SK-N-SH (cell line): Measurements from ENCODE around the gene GAB2. TPM values are rescaled to one million over a fixed set of nuclear protein-coding genes. Genes with fewer than 3 reads are reported as not detected.

Experiments used
- CTCF ChIA-PET: fragments of 300-600, 350-600 bp; formaldehyde crosslinking; extraction: SDS; loops from one replicate; lab custom pipeline; 2021; lab: Yijun Ruan, JAX
- POLR2A ChIA-PET: fragments of 350-600 bp; sonication (Branson Sonifier 250); formaldehyde crosslinking; extraction: SDS; loops from one replicate; lab custom pipeline; 2020; ENCODE audit warnings: antibody characterized with exemption, inconsistent platforms; lab: Yijun Ruan, JAX
- DNase-seq: peaks from one replicate; pipeline ENCODE4 v3.0.0; 2012
- H2AFZ ChIP-seq: fragments of 200-600 bp; sonication (generic); 2 replicates; pipeline ENCODE4 v1.8.1; 2016; ENCODE audit warnings: antibody characterized with exemption, mild to moderate bottlenecking, low read depth
- H3F3A ChIP-seq: fragments of 200-600 bp; sonication (generic); replicated peaks from 2 replicates; pipeline ENCODE3; 2016; ENCODE audit warnings: antibody characterized with exemption, mild to moderate bottlenecking; ENCODE audit not compliant: insufficient read depth
- H3K27ac ChIP-seq, 2 experiments: fragments of 200-500 bp in 1 of 2; fragments of 200-600 bp in 1 of 2; sonication (Bioruptor generic) in 1 of 2; sonication (generic), shearing (Covaris generic) in 1 of 2; 2 replicates each; pipeline versions ENCODE4 v1.5.1 to v1.6.1; 2014 to 2016; ENCODE audit warnings: low read depth in 2 of 2, inconsistent platforms in 1 of 2, low read length in 1 of 2, mild to moderate bottlenecking in 1 of 2, mixed read lengths in 1 of 2
- H3K27me3 ChIP-seq: fragments of 200-600 bp; sonication (generic), shearing (Covaris generic); 2 replicates; pipeline ENCODE4 v1.6.1; 2016; ENCODE audit warnings: mixed run types; ENCODE audit not compliant: insufficient read depth
- H3K36me3 ChIP-seq, 2 experiments: fragments of 200-500 bp in 1 of 2; fragments of 200-600 bp in 1 of 2; sonication (Bioruptor generic) in 1 of 2; sonication (generic) in 1 of 2; replicated peaks in 1 of 2; 2 replicates each; pipeline versions ENCODE3 to v1.5.1; 2014 to 2016; ENCODE audit warnings: low read length in 1 of 2, mild to moderate bottlenecking in 1 of 2; ENCODE audit not compliant: insufficient read depth in 2 of 2, control insufficient read depth in 1 of 2
- H3K4me1 ChIP-seq, 2 experiments: fragments of 200-500 bp in 1 of 2; fragments of 200-600 bp in 1 of 2; sonication (Bioruptor generic) in 1 of 2; sonication (generic), shearing (Covaris generic) in 1 of 2; 2 replicates each; pipeline versions ENCODE4 v1.5.1 to v1.6.1; 2014 to 2016; ENCODE audit warnings: low read depth in 1 of 2, low read length in 1 of 2, mixed run types in 1 of 2; ENCODE audit not compliant: insufficient read depth in 2 of 2, control insufficient read depth in 1 of 2
- H3K4me2 ChIP-seq: fragments of 200-600 bp; sonication (generic), shearing (Covaris generic); 2 replicates; pipeline ENCODE4 v1.6.1; 2017; ENCODE audit warnings: mixed run types
- H3K4me3 ChIP-seq, 2 experiments: fragments of 200-500 bp in 1 of 2; fragments of 200-600 bp in 1 of 2; sonication (Bioruptor generic) in 1 of 2; sonication (generic), shearing (Covaris generic) in 1 of 2; 2 replicates each; pipeline versions ENCODE4 v1.5.1 to v1.8.1; 2014 to 2016; ENCODE audit warnings: low read depth in 2 of 2, inconsistent platforms in 1 of 2, low read length in 1 of 2, mild to moderate bottlenecking in 1 of 2, mixed read lengths in 1 of 2, moderate library complexity in 1 of 2
- H3K79me2 ChIP-seq: fragments of 200-600 bp; sonication (generic); 2 replicates; pipeline ENCODE4 v1.8.1; 2017; ENCODE audit warnings: mild to moderate bottlenecking; ENCODE audit not compliant: insufficient read depth
- H3K9ac ChIP-seq: fragments of 200-600 bp; sonication (generic); 2 replicates; pipeline ENCODE4 v1.6.1; 2017; ENCODE audit warnings: mixed run types
- H3K9me2 ChIP-seq: fragments of 200-600 bp; sonication (generic); 2 replicates; pipeline ENCODE4 v1.6.1; 2017; ENCODE audit warnings: mixed run types
- H3K9me3 ChIP-seq: fragments of 200-600 bp; sonication (generic); 2 replicates; pipeline ENCODE4 v1.6.1; 2017; ENCODE audit warnings: mixed run types, mild to moderate bottlenecking, moderate library complexity
- H4K20me1 ChIP-seq: fragments of 200-600 bp; sonication (generic); 2 replicates; pipeline ENCODE4 v1.6.1; 2017; ENCODE audit warnings: mild to moderate bottlenecking, mixed run types; ENCODE audit not compliant: insufficient read depth
- CHD2 ChIP-seq: fragments of 150-350 bp; IDR thresholded peaks from 2 replicates; pipeline ENCODE4 v1.6.1; 2018; ENCODE audit warnings: low read length; ENCODE audit not compliant: partially characterized antibody
- EP300 ChIP-seq, 2 experiments: IDR thresholded peaks; 2 replicates each; pipeline versions ENCODE4 v1.4.0 to v1.6.1; 2012; ENCODE audit warnings: borderline replicate concordance in 1 of 2, low read depth in 1 of 2, low read length in 1 of 2
- FOSL2 ChIP-seq: IDR thresholded peaks from 2 replicates; pipeline ENCODE4 v1.4.0; 2012; ENCODE audit warnings: low read depth, mild to moderate bottlenecking, moderate library complexity, borderline replicate concordance
- FOXJ3 ChIP-seq: sonication (generic); formaldehyde crosslinking; IDR thresholded peaks from 2 replicates; pipeline ENCODE4 v1.5.1; 2020; ENCODE audit warnings: mild to moderate bottlenecking, missing genetic modification reagents
- FOXM1 ChIP-seq: IDR thresholded peaks from 2 replicates; pipeline ENCODE4 v1.4.0; 2012; ENCODE audit warnings: low read depth, mild to moderate bottlenecking
- GABPA ChIP-seq: IDR thresholded peaks from 2 replicates; pipeline ENCODE4 v1.4.0; 2012; ENCODE audit warnings: low read depth, mild to moderate bottlenecking
- GATA2 ChIP-seq: sonication (generic); formaldehyde crosslinking; IDR thresholded peaks from 2 replicates; pipeline ENCODE4 v1.5.0; 2020; ENCODE audit warnings: mild to moderate bottlenecking, missing genetic modification reagents
- IRF3 ChIP-seq: fragments of 150-350 bp; IDR thresholded peaks from 2 replicates; pipeline ENCODE4 v1.6.1; 2016; ENCODE audit warnings: mild to moderate bottlenecking, low read depth, low read length
- JUND ChIP-seq: IDR thresholded peaks from 2 replicates; pipeline ENCODE4 v1.4.0; 2012
- NFIC ChIP-seq: IDR thresholded peaks from 2 replicates; pipeline ENCODE4 v1.4.0; 2012; ENCODE audit warnings: borderline replicate concordance
- NRF1 ChIP-seq: IDR thresholded peaks from 2 replicates; pipeline ENCODE4 v1.6.1; 2012; ENCODE audit warnings: low read depth, mild to moderate bottlenecking, low read length
- POLR2AphosphoS5 ChIP-seq: IDR thresholded peaks from 2 replicates; pipeline ENCODE4 v1.6.1; 2012; ENCODE audit warnings: low read depth, low read length
- RCOR1 ChIP-seq: fragments of 150-350 bp; IDR thresholded peaks from 2 replicates; pipeline ENCODE4 v1.6.1; 2017; ENCODE audit warnings: antibody characterized with exemption, low read length
- REST ChIP-seq: IDR thresholded peaks from 2 replicates; pipeline ENCODE4 v1.6.1; 2012; ENCODE audit warnings: mild to moderate bottlenecking, low read depth, low read length, moderate library complexity
- RFX5 ChIP-seq: IDR thresholded peaks from 2 replicates; pipeline ENCODE4 v1.6.1; 2012; ENCODE audit warnings: mild to moderate bottlenecking, improper control_type of control experiment, low read length
- SIN3A ChIP-seq: IDR thresholded peaks from 2 replicates; pipeline ENCODE4 v1.6.1; 2012; ENCODE audit warnings: low read depth, mild to moderate bottlenecking, low read length, moderate library complexity, borderline replicate concordance
- USF1 ChIP-seq: IDR thresholded peaks from 2 replicates; pipeline ENCODE4 v1.4.0; 2012; ENCODE audit warnings: low read depth, borderline replicate concordance
- USF2 ChIP-seq: fragments of 150-350 bp; IDR thresholded peaks from 2 replicates; pipeline ENCODE4 v1.6.1; 2017; ENCODE audit warnings: antibody characterized with exemption, low read length, low read depth, borderline replicate concordance
- ZBTB33 ChIP-seq: IDR thresholded peaks from 2 replicates; pipeline ENCODE4 v1.4.0; 2012; ENCODE audit warnings: low read depth, borderline replicate concordance
- WGBS: methylation state at CpG from one replicate; pipeline ENCODE4 v1.1.6; 2017; ENCODE audit warnings: low lambda C conversion rate; 5-methylcytosine and 5-hydroxymethylcytosine counted together
- polyA plus RNA-seq, 3 experiments: library from polyadenylated mRNA; depleted of rRNA; stranded (reverse); fragments of >200 nt; gene quantifications; 2 replicates each; pipeline ENCODE4 v1.2.3, GENCODE V29; 2012

Gene GAB2
- polyA plus RNA-seq, 1 of the 3 experiments (the other 2 are of a cell fraction) = 5.6 TPM

GRCh38 chr11:78224906-78225420, 192.7 kb downstream of the GAB2 start:
- Histone ChIP-seq H3K27ac (no peak overlapping the region; a peak in 1 of 4 replicates), H4K20me1 (no peaks in the 10 kb centered on the region), H3K9me2 (no peaks in the 10 kb centered on the region), H3F3A (no peaks in the 10 kb centered on the region), H3K9ac (no peak overlapping the region), H3K79me2 (no peaks in the 10 kb centered on the region), H3K9me3 (no peaks in the 10 kb centered on the region), H3K4me3 (no peak overlapping the region), H3K4me1 (peaks cover 0 to 13% of the 10 kb centered on the region in 2 experiments; a peak in 1 of 4 replicates), H3K27me3 (no peaks in the 10 kb centered on the region), H2AFZ (no peak overlapping the region), H3K36me3 (peaks cover 7 to 61% of the 10 kb centered on the region in 2 experiments), H3K4me2 (no peak overlapping the region)
- ChIA-PET POLR2A (no interaction called here), CTCF (interaction anchor here (1.6 kb wide), 1 partner anchor 340 kb away, joined by 5 read pairs; no protein-coding TSS in a partner anchor)
- 94% methylated on average over 7 of the region's 7 CpGs for WGBS
- TF ChIP-seq JUND (no peak), REST (no peak), SIN3A (no peak)
- no peak for DNase-seq

- DNase-seq = no peak
- Histone ChIP-seq H3F3A (no peaks in the 10 kb centered on the region), H3K27ac (no peak overlapping the region; a peak in 1 of 4 replicates), H2AFZ (no peak overlapping the region), H3K27me3 (no peaks in the 10 kb centered on the region), H3K36me3 (peaks cover 7 to 65% of the 10 kb centered on the region in 2 experiments), H3K9me3 (no peaks in the 10 kb centered on the region), H3K4me1 (peaks cover 0 to 12% of the 10 kb centered on the region in 2 experiments; a peak in 1 of 4 replicates), H3K9ac (no peak overlapping the region), H4K20me1 (no peaks in the 10 kb centered on the region), H3K4me3 (no peak overlapping the region), H3K9me2 (no peaks in the 10 kb centered on the region), H3K4me2 (no peak overlapping the region), H3K79me2 (no peaks in the 10 kb centered on the region)
- CTCF ChIA-PET = interaction anchor here (2.3 kb wide), 1 partner anchor 340 kb away, joined by 13 read pairs; no protein-coding TSS in a partner anchor
- POLR2A ChIA-PET = interaction anchor here (0.7 kb wide), 1 partner anchor 192 kb away, joined by 3 read pairs; no protein-coding TSS in a partner anchor
- WGBS = 89% methylated on average over 4 of the region's 4 CpGs
- no peak for TF ChIP-seq CHD2
- no peak for TF ChIP-seq ZBTB33
- no peak for TF ChIP-seq NRF1
- no peak for TF ChIP-seq POLR2AphosphoS5
- TF ChIP-seq USF1 = no peak
- no peak for TF ChIP-seq GABPA
- no peak for TF ChIP-seq FOSL2
- TF ChIP-seq RCOR1 = no peak
- TF ChIP-seq IRF3 = no peak
- no peak for TF ChIP-seq NFIC
- TF ChIP-seq FOXM1 = no peak
- TF ChIP-seq EP300 (IDR thresholded peaks at IDR 0.05; ENCODE audit: borderline replicate concordance in 1 of 2, low read depth in 1 of 2, low read length in 1 of 2) = no peak
- no peak for TF ChIP-seq USF2
- no peak for TF ChIP-seq GATA2 (CRISPR knock-in tag)
- no peak for TF ChIP-seq FOXJ3
- TF ChIP-seq RFX5 = no peak
These were observed 193.1 kb downstream of the GAB2 start for GRCh38 chr11:78224506-78224905.
